GF-D8 (cell line): ENCODE results near the gene INPP5F.
"Not testable (repeated sequence)": the region's sequence is repeated elsewhere in the genome, so short reads cannot be mapped to it uniquely, and the experiment has no call there.

Source experiments
- DNase-seq: peaks from one replicate; lab custom pipeline; 2025; lab: John Stamatoyannopoulos, UW

INPP5F gene

DNA sequence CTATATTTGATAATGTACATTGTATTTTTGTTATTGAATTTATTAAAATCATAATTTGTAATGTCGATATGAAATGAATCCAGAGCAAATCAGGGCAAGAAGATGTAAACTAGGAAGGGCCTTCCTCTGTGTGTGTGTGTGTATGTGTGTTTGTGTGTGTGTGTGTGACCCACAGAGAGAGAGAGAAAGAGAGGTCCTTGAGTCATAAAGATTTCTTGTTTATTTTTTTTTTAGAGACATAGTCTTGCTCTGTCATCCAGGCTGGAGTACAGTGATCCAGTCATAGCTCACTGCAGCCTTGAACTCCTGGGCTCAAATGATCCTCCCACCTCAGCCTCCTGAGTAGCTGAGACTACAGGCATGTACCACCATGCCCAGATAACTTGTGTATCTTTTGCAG, 50.7 kb downstream of the INPP5F start:
- DNase-seq = no peak

DNA sequence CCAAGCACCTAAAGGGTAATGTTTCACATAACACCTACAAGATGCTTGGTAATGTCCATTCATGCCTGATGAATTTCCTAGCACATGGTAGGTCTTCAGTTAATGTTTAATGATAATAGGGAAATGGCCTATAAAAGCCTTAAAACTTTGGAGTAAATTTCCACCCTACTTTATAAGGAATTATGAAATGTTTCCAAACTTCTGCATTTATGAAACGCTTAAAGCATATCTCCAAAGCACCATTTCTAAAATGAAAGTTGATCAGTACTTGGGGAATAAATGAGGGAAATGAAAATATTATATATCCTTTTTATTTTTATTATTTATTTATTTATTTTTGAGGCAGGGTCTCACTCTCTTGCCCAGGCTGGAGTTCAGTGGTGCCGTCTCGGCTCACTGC, 51.8 kb downstream of the INPP5F start:
- no peak for DNase-seq

DNA sequence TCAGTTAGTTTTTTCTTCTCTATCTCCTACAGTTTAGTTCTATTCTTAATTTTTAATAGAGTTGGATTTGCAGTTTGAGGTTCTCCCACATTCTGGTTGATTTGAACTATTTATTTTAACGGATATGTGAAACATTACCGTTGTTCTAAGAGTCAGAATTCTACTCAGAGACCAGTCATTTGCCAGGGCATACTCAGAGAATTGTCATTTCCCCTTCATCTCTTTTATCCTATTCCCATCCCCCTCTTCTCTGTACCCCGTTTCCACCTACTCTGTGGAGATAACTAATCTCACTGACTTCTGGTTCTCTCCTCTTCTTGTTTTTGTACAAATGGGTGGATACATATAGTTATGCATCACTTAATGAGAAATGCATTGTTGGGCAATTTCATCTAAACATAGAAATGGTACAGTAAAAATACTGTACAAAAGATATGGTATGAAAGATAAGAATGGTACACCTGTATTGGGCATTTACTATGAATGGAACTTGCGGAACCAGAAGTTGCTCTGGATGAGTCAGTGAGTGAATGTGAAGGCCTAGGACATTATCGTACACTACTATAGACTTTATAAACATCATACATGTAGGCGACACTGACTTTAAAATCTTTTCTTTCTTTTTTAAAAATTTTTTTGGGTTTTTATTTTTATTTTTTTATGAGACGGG, 53.1 kb downstream of the INPP5F start:
- DNase-seq = no peak

DNA sequence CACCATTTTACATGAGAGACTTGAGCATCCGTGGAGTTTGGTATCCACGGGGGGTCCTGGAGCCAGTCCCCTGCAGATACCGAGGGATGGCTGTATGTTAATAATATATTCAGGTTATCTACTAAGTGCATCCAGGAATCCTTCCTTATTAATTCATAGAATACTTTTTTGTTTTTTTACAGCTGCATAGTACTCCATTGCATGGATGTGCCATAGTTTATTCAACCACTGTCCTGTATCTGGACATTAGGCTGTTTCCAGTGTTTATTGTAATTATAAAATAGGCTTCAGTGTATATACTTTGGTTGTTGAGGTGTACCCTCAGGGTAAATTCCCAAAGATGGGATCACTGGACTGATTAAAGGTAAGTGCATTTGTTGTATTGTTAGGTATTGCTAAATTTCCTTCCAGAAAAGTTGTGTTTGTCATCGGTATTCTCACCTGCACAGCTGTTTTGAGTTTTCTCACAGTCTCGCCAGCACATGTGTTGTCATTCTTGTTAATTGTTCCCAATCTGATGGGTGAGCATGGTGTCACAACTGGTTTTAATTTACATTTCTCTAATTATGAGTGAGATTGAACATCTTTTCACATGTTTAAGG, 55.1 kb downstream of the INPP5F start:
- no peak for DNase-seq

- no peak for DNase-seq
Measured at GRCh38 chr10:119781498-119781897, 55.6 kb downstream of the INPP5F start.

- no peak for DNase-seq
Measured at GRCh38 chr10:119782981-119783664, 57.3 kb downstream of the INPP5F start.

DNA sequence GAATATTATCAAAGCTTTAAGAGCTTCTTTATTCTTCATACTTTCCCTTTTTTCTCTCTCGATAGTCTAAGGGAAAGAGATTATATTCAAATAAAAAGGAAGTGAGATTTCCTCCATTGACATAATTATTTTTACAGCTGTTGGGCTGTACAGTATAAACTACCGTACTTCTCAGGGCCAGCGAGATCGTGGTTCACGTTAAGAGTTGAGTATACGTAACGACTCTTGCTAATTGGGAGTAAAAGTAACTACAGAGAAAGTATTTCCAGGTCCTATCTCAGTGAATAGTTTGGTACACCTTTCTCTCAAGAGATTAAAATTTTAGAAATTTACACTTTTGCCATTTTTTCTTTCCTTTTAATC, 57.8 kb downstream of the INPP5F start:
- no peak for DNase-seq

GRCh38 chr10:119784340-119785067, 58.7 kb downstream of the INPP5F start:
- peak; percentile 84 for DNase-seq

DNA sequence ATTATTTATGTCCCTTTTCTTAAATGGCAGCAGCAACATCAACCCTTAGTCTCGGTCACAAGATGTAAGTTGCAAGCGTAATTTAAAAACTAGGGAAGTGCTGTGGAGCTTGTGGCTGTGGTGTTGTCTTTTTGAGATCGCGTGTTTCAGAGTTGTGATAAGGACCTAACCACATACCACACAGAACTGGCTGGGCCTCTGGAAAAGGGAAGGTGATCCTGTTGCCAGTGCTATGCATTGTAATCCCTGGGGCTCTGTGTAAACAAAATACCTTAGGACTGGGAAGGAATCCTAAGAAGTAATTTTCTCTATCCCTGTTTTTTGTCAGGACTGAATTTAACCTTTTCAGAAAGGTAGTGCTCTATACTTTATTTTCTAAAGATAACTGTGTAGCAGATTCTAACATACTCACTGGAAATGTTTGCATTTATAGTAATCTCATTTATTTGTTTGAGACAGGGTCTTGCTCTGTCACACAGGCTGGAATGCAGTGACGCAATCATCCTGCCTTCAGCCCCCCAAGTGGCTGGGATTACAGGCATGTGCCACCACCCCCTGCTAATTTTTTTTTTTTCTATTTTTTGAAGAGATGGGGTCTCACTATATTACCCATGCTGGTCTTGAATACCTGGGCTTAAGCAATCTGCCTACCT, 60.4 kb downstream of the INPP5F start:
- peak; percentile 89 for DNase-seq

GRCh38 chr10:119795101-119795500, 69.3 kb downstream of the INPP5F start:
- DNase-seq = not testable (repeated sequence)

GRCh38 chr10:119796039-119796438, 70.2 kb downstream of the INPP5F start:
- DNase-seq = no peak

- DNase-seq = no peak
Measured at GRCh38 chr10:119801176-119801575, 75.3 kb downstream of the INPP5F start.

GRCh38 chr10:119801998-119802538, 76.2 kb downstream of the INPP5F start:
- no peak for DNase-seq

DNA sequence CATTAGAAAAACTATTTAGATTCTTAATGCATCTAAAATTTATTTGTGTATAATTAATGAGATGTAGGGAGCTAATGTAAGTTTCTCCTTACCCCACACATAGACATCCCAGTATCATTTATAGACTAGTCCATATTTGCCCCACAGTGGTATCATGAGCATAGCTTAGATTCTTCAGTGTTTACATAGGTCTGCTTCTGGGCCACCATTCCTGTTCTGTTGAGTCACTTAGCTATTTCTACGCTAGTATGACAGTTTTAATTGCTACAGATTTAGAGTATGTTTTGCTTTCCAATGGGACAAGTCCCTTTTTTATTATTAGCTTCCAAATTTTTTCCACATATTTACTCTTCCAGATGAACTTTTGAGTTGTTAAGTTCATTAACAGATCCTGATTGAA, 77.4 kb downstream of the INPP5F start:
- no peak for DNase-seq

GRCh38 chr10:119805702-119806230, 79.9 kb downstream of the INPP5F start:
- DNase-seq = no peak

DNA sequence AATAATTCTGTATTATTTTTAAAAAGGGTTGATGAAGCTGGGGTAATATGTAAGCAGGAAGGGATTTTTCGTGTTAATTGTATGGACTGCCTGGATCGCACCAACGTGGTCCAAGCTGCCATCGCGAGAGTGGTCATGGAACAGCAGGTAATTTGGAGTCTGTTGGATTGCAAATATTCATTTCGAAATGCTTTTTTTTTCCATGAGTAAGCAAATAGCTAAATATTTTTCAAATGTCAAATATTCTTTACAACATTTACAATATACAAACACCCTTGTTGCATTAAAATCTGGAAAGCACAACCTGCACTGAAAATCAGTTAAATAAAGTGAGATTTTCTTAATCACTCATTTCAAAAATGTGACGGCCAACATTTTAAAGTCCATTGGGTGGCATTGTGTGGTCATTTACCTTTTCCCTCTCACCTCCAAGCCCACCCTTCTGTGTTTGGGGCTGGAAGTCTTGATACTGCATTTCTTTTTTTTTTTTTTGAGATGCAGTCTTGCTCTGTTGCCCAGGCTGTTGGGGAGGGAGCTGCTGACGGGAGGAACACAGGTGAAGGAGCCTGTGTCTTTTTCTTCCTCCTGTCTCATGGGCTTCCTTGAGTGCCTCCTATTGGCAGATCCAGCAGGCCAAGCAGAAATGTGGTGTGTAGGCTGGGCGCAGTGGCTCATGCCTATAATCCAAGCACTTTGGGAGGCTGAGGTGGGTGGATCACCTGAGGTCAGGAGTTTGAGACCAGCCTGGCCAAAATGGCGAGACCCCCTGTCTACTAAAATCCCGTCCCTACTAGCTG, 80.7 kb downstream of the INPP5F start:
- no peak for DNase-seq

DNA sequence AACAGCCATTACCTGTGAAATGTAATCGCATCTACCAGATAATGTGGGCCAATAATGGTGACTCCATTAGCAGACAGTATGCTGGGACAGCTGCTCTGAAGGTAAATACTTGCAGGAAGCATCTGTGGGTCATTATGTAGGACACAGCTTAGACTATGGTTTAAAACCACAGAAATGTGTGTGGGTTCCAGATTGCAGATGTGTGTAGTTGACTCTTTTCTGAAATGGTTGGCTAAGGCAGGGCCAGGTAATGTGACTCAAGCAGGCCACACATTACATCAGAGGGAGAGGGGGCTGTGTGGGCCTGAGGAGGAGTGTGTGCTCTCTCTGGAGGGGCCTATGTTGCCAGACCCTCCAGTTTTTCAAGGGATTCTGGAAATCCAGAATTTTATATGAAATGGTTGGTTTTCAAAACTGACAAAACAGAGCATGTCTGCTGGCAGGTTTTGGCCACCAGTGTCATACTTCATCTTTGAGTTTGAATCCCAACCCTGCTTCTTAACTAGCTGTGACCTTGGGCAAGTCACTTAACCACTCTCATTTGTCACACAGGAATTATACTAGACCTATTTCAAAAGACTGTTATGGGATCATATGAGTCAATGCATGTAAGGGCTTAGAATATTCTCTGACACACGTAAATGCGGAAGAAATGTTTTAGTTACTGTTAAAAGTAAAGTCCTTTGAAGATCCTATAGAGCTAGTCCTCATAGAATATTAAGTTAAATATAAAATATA, 82.3 kb downstream of the INPP5F start:
- DNase-seq = peak; percentile 80

GRCh38 chr10:119811122-119811521, 85.3 kb downstream of the INPP5F start:
- no peak for DNase-seq

DNA sequence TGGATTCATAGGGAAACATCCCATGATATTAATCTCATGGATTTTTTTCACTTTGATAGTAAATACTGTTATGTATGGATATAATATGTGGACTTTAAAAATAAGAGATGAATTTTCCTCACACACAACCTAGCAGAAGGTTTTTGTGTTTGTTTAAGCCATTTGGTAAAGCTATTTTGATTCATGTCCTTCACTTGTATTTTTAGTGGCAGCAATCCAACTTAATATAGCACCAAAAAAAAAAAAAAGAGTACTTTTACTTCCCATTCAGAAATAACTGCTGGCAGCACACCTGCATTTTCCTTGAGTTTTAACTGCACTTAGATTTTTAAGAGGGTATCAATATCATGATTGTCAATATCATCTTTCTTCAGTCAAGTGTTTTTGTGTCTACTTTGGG, 86.8 kb downstream of the INPP5F start:
- no peak for DNase-seq

DNA sequence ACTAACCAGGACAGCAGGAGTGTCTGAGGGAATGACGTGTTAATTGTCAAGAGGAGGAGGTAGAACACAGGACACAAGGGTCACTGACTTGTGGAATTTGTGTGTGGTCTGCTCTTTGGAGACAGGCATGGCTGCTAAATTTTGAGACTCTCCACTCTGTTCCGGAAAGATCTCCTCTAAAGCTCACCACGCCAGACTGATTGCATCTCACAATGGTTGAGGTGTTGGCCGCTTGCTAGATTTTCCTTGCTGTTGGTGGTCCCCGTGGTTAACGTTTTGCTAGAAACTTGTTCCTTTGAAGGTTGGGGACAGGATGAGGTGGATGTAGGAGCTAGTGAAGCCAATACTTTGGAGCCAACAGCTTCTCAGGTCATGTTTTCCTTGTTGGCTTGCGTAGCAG, 89.8 kb downstream of the INPP5F start:
- DNase-seq = no peak
